ENCODE measurements around the gene KY.

Gene KY

GRCh38 chr3:134643150-134643675, 7.6 kb downstream of the KY start:
- no peak for DNase-seq

DNA sequence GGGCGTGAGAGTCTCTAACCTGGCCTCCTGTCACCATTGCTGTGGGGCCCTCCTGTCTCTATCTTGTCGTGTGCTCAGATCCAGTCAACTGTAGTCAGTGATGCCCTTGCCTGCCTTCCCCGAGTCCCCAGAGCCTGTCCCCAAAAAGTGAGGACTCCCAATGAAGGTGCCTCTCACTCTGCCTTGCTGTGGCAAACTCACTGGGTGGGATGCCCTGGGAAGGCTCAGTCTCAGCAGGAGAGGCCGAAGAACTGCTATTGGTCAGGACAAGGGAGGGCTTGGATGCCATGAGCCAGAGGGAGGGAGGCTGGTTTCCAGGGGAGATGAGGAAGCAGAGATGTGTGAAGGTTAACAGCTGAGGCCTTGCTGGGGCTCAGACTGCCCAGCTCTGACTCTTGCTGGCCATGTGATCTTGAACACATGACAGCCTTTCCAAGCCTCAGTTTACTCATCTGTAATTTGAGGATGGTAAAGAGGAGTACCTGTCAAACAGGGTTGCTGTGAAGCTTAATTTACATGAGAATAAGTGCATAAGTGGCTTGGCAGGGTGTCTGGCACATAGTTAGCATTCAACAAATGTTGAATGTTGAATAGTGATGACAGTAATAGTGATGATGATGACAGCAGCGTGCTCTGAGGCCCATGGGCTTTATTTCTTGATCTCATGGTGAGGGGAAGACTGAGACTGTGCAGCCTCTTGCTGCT, 8.2 kb downstream of the KY start:
- no peak for DNase-seq

- DNase-seq: no peak
Measured at GRCh38 chr3:134641671-134642300, 9.0 kb downstream of the KY start.

DNA sequence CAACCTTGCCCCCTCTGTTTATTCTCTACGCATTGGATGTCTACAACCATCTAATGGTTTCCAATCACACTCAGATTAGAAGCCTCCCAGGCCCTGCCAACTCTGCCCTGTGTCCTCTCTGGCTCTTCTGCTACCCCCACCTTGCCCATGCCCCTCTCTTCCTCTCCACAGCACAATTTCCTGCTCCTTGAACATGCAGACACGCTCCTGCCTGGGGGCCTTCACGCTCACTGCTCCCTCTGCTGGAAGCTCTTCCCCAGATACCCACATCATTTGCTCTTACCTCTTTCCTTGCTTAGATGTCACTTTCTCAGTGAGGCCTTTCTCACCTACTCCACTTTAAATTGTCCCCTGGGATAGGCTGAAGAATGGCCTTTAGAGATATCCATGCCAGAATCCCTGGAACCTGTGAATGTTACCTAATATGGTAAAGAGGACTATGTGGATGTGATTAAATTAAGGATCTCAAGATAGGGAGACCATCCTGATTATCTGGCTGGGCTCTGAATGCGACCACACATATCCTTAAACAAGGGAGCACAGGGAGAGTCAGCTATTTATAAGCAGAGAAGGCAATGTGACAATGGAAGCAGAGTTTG, 9.9 kb downstream of the KY start:
- DNase-seq: no peak

DNA sequence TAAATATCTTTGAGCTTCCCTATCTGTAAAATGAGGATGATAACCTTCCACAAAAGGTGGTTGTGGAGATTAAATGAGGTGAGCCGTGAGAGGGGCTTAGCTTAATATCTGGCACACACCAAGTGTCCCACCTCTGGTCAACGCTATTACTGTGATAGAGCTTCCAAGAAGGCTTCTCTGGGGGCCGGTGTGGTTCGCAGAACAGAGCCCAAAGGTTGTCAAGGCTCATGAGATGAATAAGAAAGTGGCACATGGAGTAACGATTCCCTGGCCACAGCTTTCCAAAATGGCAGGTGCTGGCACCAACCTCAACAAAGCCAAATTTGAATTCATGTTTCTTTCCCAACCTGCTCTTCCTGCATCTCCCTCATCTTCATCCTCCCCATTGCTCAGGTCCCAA, 10.4 kb downstream of the KY start:
- no peak for DNase-seq

DNA sequence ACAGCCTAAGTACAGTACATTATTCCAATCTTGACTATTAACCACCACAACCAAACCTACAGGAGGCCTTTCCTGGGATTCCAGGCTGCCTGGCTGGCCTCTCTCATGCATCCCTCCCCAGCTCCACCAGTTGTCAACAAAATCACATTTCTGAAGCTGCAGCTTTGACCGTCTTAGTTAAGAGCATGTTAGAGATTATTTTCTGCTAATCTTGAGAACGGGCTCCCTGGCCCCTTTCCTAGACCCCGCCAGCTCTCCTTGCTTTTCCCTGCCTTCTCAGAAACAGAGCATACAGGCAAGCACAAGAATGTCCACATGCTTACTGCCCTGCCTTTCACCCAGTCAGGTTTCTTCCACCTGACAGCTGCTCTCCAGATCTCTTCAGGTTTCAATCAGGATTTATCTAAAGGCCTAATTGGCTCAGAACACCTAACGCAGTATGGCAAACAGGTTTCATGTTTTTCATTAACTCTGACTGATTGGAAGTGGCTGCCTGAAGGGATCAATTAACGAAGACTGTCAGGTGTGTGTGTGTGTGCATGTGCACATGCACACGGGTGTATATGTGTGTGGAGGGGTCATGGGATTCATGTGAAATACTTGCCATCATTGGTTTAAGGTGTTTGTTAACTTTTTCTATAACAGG, 12.3 kb downstream of the KY start:
- DNase-seq: no peak

DNA sequence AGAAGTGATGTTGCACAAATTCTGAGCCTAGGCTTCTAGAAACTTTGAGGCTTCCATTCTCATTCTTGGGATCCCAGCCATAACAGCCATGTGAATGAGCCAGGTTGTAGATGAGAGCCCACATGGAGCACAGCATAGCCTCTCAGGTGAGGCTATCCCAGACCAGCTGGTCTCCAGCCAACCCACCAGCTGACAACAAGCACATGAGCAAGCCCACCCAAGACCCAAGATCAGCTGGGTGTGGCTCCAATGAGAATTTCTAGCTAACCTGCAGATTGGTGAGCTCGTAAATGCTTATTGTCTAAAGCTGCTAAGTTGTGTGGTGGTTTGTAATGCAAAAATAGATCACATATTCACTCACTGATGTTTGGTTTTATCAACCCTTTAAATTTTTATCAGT, 14.4 kb downstream of the KY start:
- no peak for DNase-seq

- DNase-seq: no peak
Measured at GRCh38 chr3:134630506-134630905, 20.3 kb downstream of the KY start.

DNA sequence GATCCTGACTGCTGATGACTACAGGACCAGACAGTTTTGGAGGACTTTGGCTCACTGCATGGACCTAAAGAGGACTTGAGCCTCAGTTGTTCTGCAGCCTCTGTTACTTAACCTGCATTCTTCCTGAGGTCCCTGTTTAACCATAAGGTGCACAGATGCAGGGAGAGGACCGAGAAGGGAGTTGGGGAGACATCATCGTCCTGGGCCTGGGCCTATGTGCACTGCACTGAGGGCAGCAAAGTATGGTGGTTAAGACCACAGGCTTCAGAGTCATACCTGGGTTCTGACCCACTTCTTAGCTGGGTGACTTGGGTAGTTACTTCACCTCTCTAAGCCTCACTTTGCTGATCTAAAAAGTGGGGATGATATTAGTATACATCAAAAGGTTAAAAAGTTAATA, 21.9 kb downstream of the KY start:
- no peak for DNase-seq

DNA sequence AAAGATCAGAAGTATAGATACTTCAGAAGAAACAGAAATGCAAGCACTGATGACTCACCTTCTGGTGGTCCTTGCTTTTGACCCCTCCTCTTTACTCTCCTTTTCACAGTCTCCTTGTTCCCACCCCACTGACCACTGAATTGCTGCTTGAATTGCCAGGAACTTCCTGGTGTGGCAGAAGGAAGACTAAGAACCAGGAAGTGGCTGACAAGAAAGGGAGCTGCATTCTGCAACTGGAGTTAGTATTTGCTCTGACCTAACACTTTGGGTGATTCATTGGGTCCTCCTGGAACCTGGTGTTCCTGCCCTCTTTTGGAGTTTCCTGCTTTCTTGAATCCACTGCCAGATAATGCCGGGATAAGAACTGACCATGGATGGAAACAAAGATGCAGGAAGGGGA, 23.0 kb downstream of the KY start:
- no peak for DNase-seq

- no peak for DNase-seq
Measured at GRCh38 chr3:134625885-134626741, 24.7 kb downstream of the KY start.

- no peak for DNase-seq
Measured at GRCh38 chr3:134625462-134625861, 25.4 kb downstream of the KY start.

DNA sequence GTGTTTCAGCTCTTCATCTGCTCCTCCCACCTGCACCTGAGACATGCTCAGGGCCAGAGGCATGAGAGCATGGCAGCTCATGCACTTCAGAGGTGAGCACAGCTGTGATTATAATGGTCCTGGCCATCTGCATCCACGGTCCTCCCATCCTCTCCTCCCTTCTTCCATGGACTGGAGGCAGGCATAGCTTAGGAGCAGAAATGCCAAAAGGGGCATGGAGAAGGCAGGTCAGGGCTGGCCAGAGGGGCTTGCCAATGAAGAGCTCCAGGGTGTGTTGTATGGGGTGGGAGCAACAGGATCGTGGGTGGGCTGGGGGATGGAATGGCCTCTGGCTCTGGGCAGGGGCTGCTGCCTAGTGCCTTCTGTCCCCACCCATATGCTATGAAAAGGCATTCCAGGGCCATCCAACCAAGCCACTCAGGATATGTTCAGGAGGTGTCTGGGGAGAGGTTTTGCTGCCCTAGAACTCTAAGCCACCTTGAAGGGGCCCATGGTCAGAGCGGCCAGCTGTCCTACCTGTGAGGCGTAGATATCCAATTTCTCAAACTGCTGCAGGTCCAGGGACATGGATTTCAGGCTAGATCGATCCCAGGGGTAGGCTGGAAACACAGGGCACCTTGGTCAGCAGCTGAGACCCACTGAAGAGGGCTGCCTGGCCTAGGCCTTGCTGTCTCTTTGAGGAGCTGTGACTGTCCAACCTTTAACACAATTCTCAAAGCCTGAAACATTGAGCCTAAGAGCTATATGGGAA, 26.1 kb downstream of the KY start:
- no peak for DNase-seq

DNA sequence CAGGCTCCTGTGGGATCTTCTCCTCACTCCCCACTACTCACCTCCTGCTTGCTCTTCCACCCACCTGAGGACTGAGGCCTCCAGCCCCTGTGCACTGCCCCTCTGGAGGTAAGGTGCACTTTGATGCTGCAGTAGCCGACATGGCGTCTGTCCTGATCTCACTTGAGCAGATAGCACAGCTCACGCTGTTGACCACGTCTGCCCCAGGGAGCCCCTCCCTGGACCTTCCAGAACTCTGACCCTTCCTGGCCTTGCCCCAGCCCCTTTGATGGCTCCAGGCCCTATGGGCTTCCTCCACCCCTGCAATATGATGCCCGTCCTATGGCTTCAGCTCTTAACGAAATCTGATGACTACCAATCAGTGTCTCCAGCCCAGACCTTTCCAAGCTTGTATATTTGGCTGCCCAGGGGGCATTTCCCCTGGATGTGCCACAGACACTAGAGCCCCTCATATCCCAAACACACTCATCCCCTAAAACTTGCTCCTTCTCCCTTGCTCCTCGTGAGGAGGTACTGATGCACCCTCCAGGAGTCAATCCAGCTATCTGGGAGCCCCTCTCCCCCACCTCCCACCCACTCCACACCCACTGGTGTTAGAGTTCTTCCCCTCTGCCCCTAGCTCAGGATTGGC, 27.1 kb downstream of the KY start:
- DNase-seq: no peak

GRCh38 chr3:134622806-134623365, 27.9 kb downstream of the KY start:
- no peak for DNase-seq

GRCh38 chr3:134621854-134622253, 29.0 kb downstream of the KY start:
- DNase-seq: no peak

GRCh38 chr3:134620476-134621115, 30.2 kb downstream of the KY start:
- DNase-seq: no peak

GRCh38 chr3:134619884-134620445, 30.9 kb downstream of the KY start:
- no peak for DNase-seq

- DNase-seq: no peak
Measured at GRCh38 chr3:134619301-134619615, 31.6 kb downstream of the KY start.

GRCh38 chr3:134618478-134619300, 32.1 kb downstream of the KY start:
- DNase-seq: no peak

All from CD4-positive, alpha-beta T cell treated with Interleukin-10 for 1 hour (primary cell).